Cardiac fibroblast (primary cell): ENCODE data around the gene CD81.

Experiments used
- DNase-seq, 2 donors: peaks; one replicate each; pipeline versions ENCODE4 v3.0.0 to v3.0.0-alpha.2; 2010; ENCODE audit warnings: low read depth in 2 of 2
- H3K4me3 ChIP-seq, 2 donors: replicated peaks in 1 of 2; 1 replicate in 1 of 2; 2 replicates in 1 of 2; pipeline ENCODE4 v1.5.1; 2011; ENCODE audit warnings: low read depth in 2 of 2, low read length in 2 of 2, mild to moderate bottlenecking in 2 of 2, moderate library complexity in 1 of 2
- CTCF ChIP-seq: IDR thresholded peaks from one replicate; pipeline ENCODE4 v1.5.1; 2011; ENCODE audit warnings: low read depth, mild to moderate bottlenecking, low read length, inconsistent platforms

CD81 gene

GRCh38 chr11:2382936-2383851 is 6.1 kb downstream of the CD81 start:
- no peak for TF ChIP-seq CTCF
- no peak overlapping the region for H3K4me3 ChIP-seq

DNA sequence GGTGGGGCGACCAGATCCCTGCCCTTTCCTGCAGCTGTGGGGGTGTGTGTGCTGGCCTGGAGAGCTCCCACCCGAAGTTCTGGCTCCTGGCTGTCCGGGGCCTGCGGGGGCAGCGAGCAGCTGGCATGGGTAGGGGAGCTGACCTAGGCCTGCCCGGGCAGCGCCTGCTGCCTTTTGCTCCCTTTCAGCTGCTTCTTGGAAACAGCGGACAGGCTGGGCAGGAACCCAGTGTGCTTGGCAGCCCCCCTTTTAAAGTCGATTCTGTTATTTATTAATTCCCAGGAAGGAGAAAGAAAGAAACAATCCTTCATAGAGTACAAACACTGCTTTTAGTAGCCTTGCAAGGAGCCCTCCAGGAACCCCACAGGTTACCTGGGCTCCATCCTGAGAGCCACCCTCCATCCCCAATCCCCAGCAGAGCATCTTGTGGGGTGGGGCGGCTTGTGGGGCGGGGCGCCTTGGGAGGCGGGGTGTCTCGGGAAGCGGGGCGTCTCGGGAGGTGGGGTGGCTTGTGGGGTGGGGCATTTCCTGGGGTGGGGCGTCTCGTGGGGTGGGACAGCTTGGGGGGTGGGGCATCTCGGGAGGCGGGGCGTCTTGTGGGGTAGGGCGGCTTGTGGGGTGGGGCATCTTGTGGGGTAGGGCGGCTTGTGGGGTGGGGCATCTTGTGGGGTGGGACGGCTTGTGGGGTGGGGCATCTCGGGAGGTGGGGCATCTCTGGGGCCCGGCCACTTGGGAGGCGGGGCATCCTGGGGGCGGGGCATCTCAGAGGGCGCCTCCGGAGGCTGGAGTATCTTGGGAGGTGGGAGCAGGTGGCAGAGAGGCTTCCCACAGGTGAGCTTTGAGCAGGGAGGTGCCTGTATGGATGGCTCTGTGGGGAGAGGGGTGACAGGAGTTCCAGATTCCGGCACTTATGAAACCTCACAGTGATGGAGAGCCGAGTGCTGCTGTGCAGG is 7.0 kb downstream of the CD81 start:
- H3K4me3 ChIP-seq, result no peak overlapping the region
- no peak for DNase-seq
- TF ChIP-seq CTCF, result no peak

More at GRCh38 chr11:2382936-2383851, 6.1 kb downstream of the CD81 start:
- peak; percentile 44 to 68 for DNase-seq

- no peak overlapping the region for H3K4me3 ChIP-seq
- TF ChIP-seq CTCF, result no peak
- no peak for DNase-seq
Observed at GRCh38 chr11:2385156-2386151, 8.3 kb downstream of the CD81 start.

- DNase-seq, result no peak
- TF ChIP-seq CTCF, result no peak
- H3K4me3 ChIP-seq, result no peak overlapping the region
Observed at GRCh38 chr11:2386591-2386990, 9.5 kb downstream of the CD81 start.

GRCh38 chr11:2387266-2387987 is 10.3 kb downstream of the CD81 start:
- peak; percentile 45 to 47 for DNase-seq
- no peak overlapping the region for H3K4me3 ChIP-seq
- no peak for TF ChIP-seq CTCF
